Keratinocyte (primary cell): ENCODE data around the gene C11orf97. TPM values are rescaled to one million over a fixed set of nuclear protein-coding genes. Genes with fewer than 3 reads are reported as not detected.
A peak's percentile ranks its signal among the peaks of the same experiment; 100 is the strongest.

Source experiments
- DNase-seq: peaks from one replicate; pipeline ENCODE4 v3.0.0-alpha.2; 2011; ENCODE audit warnings: low read depth, missing footprints, low spot score
- FAIRE-seq: peaks from 2 replicates; lab custom pipeline; 2011; peaks lifted over from hg19 to GRCh38; lab: Jason Lieb, UNC
- H2AFZ ChIP-seq: 2 replicates; pipeline ENCODE4 v1.6.0; 2012; ENCODE audit warnings: low read length, control low read depth, inconsistent platforms; ENCODE audit not compliant: control insufficient read depth
- H3K27ac ChIP-seq: 2 replicates; pipeline ENCODE4 v1.5.1; 2011; ENCODE audit warnings: low read length; ENCODE audit not compliant: control insufficient read depth, insufficient read depth
- H3K27me3 ChIP-seq: 3 replicates; pipeline ENCODE4 v1.6.0; 2011; ENCODE audit warnings: low read length; ENCODE audit not compliant: control insufficient read depth, insufficient read depth; ENCODE audit errors: extremely low read depth
- H3K36me3 ChIP-seq, 2 experiments: 2 replicates in 1 of 2; 3 replicates in 1 of 2; pipeline ENCODE4 v1.5.1; 2011; ENCODE audit warnings: low read length in 2 of 2, mild to moderate bottlenecking in 1 of 2; ENCODE audit not compliant: control insufficient read depth in 2 of 2, insufficient read depth in 2 of 2; ENCODE audit errors: extremely low read depth in 1 of 2
- H3K4me1 ChIP-seq: 3 replicates; pipeline ENCODE4 v1.5.1; 2011; ENCODE audit warnings: low read length; ENCODE audit not compliant: control insufficient read depth, insufficient read depth; ENCODE audit errors: extremely low read depth
- H3K4me2 ChIP-seq: 3 replicates; pipeline ENCODE4 v1.6.0; 2011; ENCODE audit warnings: low read depth, low read length; ENCODE audit not compliant: control insufficient read depth, insufficient read depth; ENCODE audit errors: extremely low read depth
- H3K4me3 ChIP-seq, 3 experiments: fragments of 200-600 bp in 1 of 3; sonication (generic) in 1 of 3; 2 replicates in 2 of 3; 3 replicates in 1 of 3; pipeline ENCODE4 v1.5.1; 2011 to 2016; ENCODE audit warnings: low read length in 3 of 3, mild to moderate bottlenecking in 3 of 3, control low read depth in 2 of 3, inconsistent platforms in 1 of 3, low read depth in 1 of 3, mixed read lengths in 1 of 3, mixed run types in 1 of 3, moderate library complexity in 1 of 3; ENCODE audit not compliant: control insufficient read depth in 2 of 3, insufficient read depth in 2 of 3; ENCODE audit errors: extremely low read depth in 1 of 3
- H3K79me2 ChIP-seq: 2 replicates; pipeline ENCODE4 v1.6.0; 2012; ENCODE audit warnings: low read length; ENCODE audit not compliant: control insufficient read depth, insufficient read depth
- H3K9ac ChIP-seq: 3 replicates; pipeline ENCODE4 v1.6.0; 2011; ENCODE audit warnings: low read length; ENCODE audit not compliant: control insufficient read depth, insufficient read depth; ENCODE audit errors: extremely low read depth
- H3K9me1 ChIP-seq: 3 replicates; pipeline ENCODE4 v1.6.0; 2011; ENCODE audit warnings: low read length; ENCODE audit not compliant: control insufficient read depth, insufficient read depth; ENCODE audit errors: extremely low read depth
- H3K9me3 ChIP-seq: 2 replicates; pipeline ENCODE4 v1.5.1; 2012; ENCODE audit warnings: low read depth, low read length; ENCODE audit not compliant: control insufficient read depth
- H4K20me1 ChIP-seq: 3 replicates; pipeline ENCODE4 v1.6.0; 2011; ENCODE audit warnings: low read length; ENCODE audit not compliant: control insufficient read depth, insufficient read depth; ENCODE audit errors: extremely low read depth
- EZH2 ChIP-seq: IDR thresholded peaks from one replicate; pipeline ENCODE4 v1.6.1; 2012; ENCODE audit warnings: inconsistent platforms, mild to moderate bottlenecking, low read length, moderate library complexity
- dilution Hi-C: fragments of 300-500 bp; cut with MboI; formaldehyde crosslinking; loops from one replicate; pipeline ENCODE4 v1.7.0; 2020; ENCODE audit warnings: low sequenced_read_pairs; ENCODE audit not compliant: extremely low pct_ligation_motif_present
- polyA plus RNA-seq, 5 experiments: library from polyadenylated mRNA; depleted of rRNA in 3 of 5; stranded (reverse) in 3 of 5; stranded (forward) in 1 of 5; unstranded in 1 of 5; fragments of >200 nt; gene quantifications; 1 replicate in 1 of 5; 2 replicates in 3 of 5; 3 replicates in 1 of 5; pipeline versions ENCODE4 v1.2.1 to v1.2.3, GENCODE V29; 2011 to 2012; ENCODE audit warnings: missing spikeins in 2 of 5, low read depth in 1 of 5, low replicate concordance in 1 of 5
- TF ChIP-seq, protein P1 (sequence below), 3 experiments: IDR thresholded peaks in 1 of 3; conservative IDR thresholded peaks in 1 of 3; optimal IDR thresholded peaks in 1 of 3; 2 replicates in 2 of 3; 3 replicates in 1 of 3; pipeline versions ENCODE3 to v1.5.1; 2011; ENCODE audit warnings: low read length in 3 of 3, mild to moderate bottlenecking in 3 of 3, moderate library complexity in 2 of 3, control low read depth in 1 of 3, inconsistent platforms in 1 of 3; ENCODE audit not compliant: insufficient read depth in 2 of 3; ENCODE audit errors: extremely low read depth in 1 of 3

The C11orf97 gene
- polyA plus RNA-seq, 1 donor (not counting 4 experiments of a cell fraction or from before 2014, with no cell fraction given): not detected

DNA sequence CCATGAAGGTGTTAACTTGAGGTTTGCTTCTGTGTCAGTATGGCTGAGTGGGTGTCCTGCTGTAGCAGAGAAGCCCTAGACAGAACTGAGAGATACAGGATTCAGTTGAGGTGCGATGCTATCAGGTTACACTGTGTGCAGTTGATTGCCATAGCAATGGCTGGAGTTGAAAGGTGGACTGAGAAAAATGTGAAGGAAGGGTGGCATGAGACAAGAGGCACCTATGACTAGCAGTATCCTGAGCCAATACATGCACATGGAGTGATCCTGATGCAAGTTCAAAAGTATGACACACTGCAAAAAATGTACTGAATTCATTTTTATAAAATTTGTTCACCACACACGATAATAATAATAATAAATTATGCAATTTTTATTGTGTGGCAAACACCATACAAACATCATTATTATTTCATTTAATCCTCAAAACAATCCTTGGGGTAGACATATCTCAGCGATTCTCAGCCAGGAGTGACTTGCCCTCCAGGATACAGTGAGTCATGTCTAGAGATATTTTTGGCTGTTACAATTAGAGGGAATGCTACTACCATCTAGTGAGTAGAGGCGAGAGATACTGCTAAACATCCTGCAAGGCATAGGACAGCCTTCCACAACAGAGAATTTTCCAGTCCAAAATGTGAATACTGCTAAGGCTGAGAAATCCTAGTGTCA, 51.1 kb downstream of the C11orf97 start:
- dilution Hi-C loops: no loop called here
- no peak overlapping the region for H3K27ac ChIP-seq
- no peaks in the 10 kb centered on the region for H4K20me1 ChIP-seq
- H3K9ac ChIP-seq: no peak overlapping the region
- H3K27me3 ChIP-seq: no peaks in the 10 kb centered on the region
- no peak for DNase-seq
- H2AFZ ChIP-seq: no peak overlapping the region
- peaks cover 12% of the 10 kb centered on the region for H3K4me1 ChIP-seq
- no peaks in the 10 kb centered on the region for H3K79me2 ChIP-seq
- FAIRE-seq: peak; percentile 94
- H3K4me2 ChIP-seq: no peak overlapping the region
- H3K9me3 ChIP-seq: no peaks in the 10 kb centered on the region
- TF ChIP-seq, protein P1, sequence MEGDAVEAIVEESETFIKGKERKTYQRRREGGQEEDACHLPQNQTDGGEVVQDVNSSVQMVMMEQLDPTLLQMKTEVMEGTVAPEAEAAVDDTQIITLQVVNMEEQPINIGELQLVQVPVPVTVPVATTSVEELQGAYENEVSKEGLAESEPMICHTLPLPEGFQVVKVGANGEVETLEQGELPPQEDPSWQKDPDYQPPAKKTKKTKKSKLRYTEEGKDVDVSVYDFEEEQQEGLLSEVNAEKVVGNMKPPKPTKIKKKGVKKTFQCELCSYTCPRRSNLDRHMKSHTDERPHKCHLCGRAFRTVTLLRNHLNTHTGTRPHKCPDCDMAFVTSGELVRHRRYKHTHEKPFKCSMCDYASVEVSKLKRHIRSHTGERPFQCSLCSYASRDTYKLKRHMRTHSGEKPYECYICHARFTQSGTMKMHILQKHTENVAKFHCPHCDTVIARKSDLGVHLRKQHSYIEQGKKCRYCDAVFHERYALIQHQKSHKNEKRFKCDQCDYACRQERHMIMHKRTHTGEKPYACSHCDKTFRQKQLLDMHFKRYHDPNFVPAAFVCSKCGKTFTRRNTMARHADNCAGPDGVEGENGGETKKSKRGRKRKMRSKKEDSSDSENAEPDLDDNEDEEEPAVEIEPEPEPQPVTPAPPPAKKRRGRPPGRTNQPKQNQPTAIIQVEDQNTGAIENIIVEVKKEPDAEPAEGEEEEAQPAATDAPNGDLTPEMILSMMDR (optimal IDR thresholded peaks at IDR 0.05 in 1 of 3, IDR thresholded peaks at IDR 0.05 in 1 of 3, conservative IDR thresholded peaks at IDR 0.05 in 1 of 3; ENCODE audit: extremely low read depth in 1 of 3, insufficient read depth in 2 of 3, low read length in 3 of 3): peak; percentile 49 to 59 (median 56)
- no peak for TF ChIP-seq EZH2
- no peaks in the 10 kb centered on the region for H3K36me3 ChIP-seq
- no peak overlapping the region for H3K4me3 ChIP-seq
- no peaks in the 10 kb centered on the region for H3K9me1 ChIP-seq

DNA sequence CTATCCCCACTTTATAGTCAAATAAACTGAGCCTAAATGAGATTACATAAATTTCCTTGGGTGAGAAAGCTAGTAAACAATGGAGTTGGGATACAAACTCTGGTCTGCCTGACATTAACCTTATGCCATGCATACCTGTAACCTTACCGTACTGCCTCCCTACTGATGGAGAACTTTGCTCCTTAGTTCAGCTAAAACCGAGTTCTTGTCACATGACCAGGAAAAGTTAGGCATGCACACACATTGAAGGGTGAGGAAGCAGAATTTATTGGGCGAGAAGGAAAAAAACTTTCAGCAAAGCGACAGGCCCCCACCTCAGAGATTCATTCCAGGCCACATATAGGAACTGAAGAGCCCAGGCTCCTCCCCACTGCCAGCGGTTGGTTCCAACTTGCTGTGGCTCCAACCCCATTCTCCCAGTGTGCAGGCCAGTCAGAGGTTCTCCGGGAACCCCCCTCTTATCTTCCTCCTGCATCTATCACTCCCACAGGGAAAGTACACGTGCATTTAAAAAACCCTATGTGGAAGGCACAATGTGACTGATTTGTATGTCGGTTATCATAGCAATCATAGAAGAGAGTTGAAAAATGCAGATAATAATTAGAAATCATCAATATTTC, 51.7 kb downstream of the C11orf97 start:
- no peak overlapping the region for H3K4me2 ChIP-seq

More for the DNA sequence above, 51.7 kb downstream of the C11orf97 start:
- peaks cover 12% of the 10 kb centered on the region for H3K4me1 ChIP-seq
- TF ChIP-seq, protein P1 (optimal IDR thresholded peaks at IDR 0.05 in 1 of 3, IDR thresholded peaks at IDR 0.05 in 1 of 3, conservative IDR thresholded peaks at IDR 0.05 in 1 of 3; ENCODE audit: extremely low read depth in 1 of 3, insufficient read depth in 2 of 3, low read length in 3 of 3): no peak
- TF ChIP-seq EZH2: no peak
- FAIRE-seq (no peak), DNase-seq (no peak)
- no peaks in the 10 kb centered on the region for H3K9me3 ChIP-seq
- no peaks in the 10 kb centered on the region for H3K27me3 ChIP-seq
- H3K9ac ChIP-seq: no peak overlapping the region
- no peaks in the 10 kb centered on the region for H3K9me1 ChIP-seq
- dilution Hi-C loops: no loop called here
- H2AFZ ChIP-seq: no peak overlapping the region
- no peak overlapping the region for H3K27ac ChIP-seq
- no peaks in the 10 kb centered on the region for H3K79me2 ChIP-seq
- H3K36me3 ChIP-seq: no peaks in the 10 kb centered on the region
- H4K20me1 ChIP-seq: no peaks in the 10 kb centered on the region
- H3K4me3 ChIP-seq: no peak overlapping the region
